HG02588 (cell line): Measurements from ENCODE around the gene MYO3B.

Experiments used
- ATAC-seq: cut with Tn5 transposase; IDR thresholded peaks from one replicate; pipeline ENCODE4 v1.9.1; 2021; ENCODE audit warnings: mild to moderate bottlenecking, moderate library complexity; ENCODE audit not compliant: unreplicated experiment

The MYO3B gene

DNA sequence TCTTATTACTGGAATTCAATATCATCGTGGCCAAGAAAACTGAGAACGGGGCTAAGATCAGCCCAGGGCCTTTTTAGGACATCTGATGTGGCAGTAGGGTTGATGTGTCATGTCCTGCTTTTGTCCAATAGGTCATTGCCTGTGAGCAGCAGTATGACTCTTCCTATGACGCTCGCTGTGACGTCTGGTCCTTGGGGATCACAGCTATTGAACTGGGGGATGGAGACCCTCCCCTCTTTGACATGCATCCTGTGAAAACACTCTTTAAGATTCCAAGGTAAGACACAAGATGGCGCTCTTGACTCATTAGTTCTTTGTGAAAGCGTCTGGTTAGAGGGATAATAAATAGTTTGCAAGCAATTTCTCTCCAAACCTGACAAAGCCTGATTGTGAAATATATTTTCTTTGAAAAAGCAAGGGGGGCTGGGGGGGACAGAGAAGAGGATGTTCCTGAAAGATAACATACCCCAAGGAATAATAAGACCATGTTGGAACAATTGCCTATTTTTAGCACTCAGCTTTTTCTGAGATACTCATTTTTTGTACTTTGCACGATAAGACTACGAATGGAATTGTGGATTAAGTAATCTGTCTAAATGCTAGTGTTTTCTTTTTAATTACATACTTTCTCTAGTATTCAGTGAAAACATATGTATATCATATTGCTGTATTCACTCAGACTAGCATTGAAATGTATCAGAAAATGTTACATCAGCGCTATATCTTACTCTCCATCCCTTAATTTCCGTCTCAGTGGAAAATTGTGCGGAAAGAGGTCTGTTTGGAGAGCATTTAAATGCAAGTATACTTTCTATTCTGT, 58.1 kb downstream of the MYO3B start:
- no peak for ATAC-seq

DNA sequence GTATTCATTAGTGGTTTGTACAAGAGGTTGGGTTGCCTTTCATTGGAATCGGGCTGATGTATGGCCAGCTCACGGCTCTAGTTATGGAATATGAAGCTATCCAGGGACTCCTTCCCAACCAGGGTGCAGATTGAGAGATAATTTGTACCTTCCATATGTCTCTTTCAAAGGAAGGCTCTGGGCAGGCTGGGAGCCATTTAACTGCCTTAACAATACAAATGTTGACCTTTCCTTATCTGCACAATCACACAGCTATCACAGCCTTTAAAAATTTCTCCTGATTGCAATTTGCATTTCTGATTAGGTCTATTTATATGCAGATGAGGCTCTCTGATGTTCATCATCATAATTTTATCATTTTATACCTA, 58.7 kb downstream of the MYO3B start:
- no peak for ATAC-seq

DNA sequence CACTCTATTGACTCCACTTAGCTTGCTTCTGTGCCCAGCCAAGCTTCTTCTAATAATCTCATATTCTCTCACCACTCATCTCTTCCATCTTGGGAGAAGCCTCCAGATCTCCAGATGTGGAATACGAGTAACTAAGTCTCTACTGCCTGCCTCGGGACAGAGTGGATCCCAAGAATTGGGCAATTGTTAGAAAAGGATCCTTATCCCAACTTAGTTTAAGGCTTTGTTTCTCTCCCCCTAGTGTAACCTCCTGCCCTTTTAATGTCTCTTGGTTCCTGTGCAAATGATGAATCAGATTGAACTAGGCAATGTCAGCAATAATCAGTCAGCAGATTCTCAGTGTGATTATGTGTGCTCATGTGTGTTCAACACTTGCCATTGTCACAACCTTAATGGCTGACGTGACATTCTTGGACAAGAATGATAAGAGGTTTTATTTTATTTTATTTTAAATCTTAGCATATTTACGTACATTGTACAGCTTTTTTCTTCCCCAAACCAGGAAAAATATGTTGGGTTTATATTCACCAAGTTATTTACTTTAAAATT, 59.7 kb downstream of the MYO3B start:
- ATAC-seq: no peak

DNA sequence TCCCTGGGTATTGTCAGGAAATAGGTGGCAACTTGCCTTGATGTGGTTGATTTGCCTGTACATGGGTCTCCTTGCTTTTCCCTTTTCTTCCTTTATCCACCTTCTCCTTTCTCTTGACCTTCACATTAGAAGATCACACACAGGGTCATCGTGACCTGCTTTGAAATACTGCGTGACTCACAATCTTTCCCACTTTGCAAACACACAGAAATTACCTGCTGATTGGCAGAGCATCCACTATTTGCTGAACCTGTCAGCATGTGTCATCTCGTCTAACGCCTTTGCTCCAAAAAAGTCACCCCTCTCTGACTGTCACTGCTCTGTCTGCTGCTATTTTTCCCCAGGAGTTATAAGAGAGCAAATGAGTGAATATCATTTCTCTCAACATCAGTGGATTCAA, 60.8 kb downstream of the MYO3B start:
- no peak for ATAC-seq

DNA sequence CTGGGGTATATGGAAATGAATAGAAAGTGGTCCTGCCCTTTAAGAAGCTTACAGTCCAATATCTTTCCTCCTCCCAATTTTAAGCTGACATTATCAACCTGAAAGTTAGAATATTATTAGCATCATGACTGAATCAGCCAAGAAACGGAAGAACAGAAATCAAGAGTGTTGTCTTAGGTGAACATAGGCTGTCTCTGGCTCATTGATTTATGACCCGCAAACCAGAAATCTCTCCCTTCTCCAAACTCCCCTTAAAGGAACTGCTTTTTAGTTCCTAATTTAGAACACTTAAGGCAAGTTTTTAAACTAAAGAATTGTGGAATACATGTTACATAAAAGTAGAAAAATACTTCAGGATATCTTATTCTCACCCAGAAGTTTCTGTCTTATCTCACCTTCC, 62.7 kb downstream of the MYO3B start:
- ATAC-seq: no peak

DNA sequence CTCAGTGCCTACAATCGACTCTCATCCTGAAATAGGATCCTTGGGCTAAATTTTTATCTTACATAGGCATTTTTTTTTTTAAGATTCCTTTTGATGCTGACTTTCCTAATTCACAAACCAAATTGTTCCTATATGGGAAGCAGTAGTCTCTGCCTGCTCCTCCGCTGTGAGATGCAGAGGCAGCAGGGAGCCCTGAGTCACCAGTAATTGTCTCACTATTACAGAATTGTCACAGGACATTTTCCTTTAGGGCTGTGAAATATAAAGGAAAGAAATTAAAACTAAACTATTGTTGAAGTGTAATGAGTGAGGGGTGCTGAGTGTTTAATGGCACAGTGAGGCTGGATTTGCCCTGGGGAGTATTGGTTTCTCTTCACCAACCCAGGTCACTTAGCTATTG, 63.8 kb downstream of the MYO3B start:
- ATAC-seq: no peak

DNA sequence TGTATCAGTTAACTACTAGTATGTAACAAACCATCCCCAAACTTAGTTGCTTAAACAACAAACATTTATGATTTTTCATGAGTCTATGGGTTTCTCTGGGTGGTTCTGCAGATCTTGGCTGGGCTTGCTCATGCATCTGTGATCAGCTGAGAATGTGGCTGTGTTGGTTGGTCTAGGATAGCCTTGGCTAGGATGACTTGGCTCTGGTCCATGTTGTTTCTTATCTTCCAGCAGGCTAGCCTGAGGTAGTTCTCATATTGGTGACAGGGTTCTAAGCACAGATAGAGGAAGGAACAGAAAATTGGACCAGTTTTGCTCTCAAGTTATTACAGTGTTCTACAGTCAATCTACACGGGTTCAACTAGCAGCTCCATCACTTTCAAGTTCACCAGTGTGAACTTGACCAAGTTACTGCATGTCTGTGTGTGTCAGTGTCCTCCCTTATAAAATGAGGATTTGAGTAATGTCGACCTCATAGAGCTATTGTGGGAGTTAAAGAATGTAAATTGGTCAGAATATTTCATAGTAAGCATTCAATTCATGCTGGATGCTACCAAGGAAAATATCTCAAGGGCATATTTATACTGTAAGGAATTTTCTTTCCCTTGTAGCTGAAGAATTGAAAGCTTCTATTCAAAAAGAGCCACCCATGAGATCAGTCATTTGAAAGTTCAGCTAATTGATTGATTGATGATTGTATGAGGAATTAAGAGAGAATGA, 65.3 kb downstream of the MYO3B start:
- no peak for ATAC-seq

DNA sequence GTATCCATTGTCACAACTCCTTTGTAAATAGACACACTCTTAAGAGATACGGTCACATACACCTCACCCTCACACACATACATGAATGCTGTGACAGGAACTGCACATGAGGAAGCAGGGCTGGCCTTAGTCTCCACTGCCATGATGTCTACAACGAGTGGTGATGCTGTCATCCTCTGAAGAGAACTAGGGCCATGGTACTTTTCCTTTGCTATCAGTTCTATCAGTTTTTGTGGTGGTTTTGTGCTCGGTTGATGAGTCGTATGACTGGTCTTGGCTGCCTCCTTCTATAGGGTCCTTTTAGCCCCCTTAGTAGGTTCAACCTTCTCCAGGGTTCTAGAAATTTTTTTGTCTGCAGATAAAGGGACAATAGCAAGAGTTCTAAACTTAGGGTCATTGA, 66.0 kb downstream of the MYO3B start:
- no peak for ATAC-seq

DNA sequence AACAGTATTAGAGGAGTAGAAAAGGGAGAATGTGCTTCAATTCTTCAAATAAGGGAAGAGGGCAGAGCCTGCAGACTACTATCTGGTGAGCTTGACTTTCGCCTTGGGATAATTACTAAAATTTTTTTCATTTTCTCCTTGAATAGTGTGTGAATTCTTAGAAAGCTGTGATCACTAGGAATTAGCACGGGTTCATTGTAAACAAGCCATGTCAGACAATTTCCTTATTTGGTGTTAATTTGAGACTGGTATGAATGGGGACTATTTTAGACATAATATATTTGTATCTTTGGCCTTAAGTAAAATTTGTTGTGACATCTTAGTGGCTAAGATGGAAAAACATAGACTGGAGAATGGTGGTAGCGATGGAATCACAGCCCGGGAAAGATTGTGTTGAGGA, 66.6 kb downstream of the MYO3B start:
- no peak for ATAC-seq

DNA sequence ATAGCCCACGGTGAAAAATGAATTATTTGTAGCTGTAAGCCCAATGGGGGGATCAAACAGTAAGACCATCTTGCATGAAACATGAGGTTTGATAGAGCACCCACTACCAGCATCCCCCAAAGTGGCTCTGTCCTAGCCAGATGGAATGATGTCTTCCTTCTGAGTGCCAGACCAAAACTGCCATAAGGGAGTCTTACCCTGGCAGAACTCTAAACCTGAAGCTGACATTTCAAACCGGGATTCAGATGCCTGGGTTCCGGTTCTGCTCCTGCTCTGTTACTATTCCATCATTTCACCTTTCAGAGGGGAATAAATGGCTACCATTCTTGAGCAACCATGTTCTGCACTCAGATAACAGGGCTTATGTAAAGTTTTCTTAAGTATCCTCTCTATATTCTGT, 67.4 kb downstream of the MYO3B start:
- ATAC-seq: no peak

DNA sequence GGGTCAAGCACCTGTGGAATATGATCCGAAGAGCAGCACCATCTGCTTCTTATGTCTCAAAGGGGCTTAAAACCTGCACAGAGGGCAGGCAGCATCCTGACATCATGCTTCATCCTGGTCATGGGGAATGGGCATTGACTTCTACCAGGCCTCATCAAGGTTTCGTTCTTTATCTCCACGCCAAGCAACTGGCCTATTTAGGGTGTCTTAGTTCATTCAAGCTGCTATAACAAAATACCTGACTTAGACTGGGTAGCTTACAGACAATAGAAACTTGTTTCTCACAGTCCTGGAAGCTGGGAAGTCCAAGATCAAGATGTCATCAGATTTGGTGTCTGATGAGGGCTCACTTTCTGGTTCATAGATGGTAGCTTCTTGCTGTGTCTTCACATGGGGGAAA, 69.4 kb downstream of the MYO3B start:
- ATAC-seq: no peak

DNA sequence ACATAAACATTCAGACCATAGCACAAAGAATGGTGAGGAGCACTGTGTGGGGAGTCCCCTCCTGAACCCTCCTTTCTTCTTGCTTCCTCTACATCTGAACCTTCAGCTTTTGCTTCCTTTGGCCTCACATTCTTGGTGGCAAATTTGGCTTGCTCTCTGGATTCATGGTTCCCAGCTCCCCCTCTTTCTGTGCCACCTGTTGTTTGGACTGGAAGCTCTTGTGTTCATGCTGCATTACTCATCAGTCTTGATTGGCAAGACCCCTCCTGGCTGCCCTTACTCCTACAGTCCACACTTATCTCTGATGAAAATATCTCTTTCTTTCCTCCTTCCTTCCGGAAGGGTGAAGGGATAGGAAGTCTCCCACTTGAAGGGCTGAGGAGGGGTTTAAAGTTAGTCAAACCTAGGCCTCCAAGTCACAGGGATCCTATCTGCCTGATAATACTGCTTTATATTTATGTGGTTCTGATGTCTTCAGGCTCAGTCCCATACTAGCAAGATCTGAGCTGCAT, 70.0 kb downstream of the MYO3B start:
- no peak for ATAC-seq

DNA sequence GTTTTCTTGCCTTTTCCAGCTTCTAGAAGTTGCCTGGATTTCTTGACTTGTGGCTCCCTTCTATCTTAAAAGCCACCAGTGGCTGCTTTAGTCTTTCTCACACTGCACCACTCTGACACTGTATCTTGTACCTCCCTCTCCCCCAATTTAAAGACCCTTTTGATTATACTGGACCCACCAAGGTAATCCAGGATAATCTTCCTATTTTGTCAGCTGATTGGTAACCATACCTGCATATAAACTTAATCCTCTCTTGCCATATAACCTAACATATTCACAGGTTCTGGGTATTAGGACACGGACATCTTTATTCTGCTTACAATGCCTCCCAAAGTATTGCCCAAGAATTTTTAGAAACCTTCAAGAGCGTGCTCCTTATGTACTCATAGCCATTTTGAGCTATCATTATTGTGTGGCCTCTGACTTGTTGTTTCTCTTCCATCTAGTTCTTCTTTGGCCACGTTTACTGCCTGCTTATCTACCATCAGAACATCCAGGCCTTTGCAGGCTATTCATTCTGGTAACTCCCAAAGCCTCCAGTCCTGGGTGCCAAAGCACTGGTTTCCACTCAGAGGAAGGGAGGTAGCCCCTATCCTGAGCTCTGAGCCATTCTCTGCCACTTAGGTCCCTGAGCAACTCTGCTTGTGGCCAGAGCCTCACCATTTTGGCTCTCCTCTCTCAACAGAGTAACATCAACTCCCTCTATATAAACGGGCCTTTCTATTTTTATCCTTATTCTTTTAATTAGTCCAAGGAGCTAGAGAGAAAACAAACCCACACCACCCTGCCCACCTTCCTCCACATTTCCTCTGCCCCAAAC, 70.8 kb downstream of the MYO3B start:
- ATAC-seq: no peak

DNA sequence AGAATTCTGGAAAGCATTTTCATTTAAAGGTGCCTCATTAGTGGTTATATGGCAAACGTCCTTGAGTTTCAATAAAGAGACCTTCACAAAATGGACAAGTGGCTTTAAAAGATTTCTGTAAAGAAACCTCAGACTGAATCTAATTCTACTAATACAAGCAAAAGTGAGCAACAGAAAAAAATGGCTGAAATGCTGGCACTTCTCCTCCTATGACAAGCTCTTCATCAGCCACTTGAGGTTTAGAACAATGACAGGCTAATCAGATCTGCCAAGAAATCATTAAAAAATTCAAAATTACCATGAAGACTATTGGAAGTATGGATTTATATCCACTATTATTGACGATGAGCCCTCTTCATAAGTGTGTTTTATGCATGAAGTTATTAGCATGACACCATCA, 71.8 kb downstream of the MYO3B start:
- ATAC-seq: no peak

DNA sequence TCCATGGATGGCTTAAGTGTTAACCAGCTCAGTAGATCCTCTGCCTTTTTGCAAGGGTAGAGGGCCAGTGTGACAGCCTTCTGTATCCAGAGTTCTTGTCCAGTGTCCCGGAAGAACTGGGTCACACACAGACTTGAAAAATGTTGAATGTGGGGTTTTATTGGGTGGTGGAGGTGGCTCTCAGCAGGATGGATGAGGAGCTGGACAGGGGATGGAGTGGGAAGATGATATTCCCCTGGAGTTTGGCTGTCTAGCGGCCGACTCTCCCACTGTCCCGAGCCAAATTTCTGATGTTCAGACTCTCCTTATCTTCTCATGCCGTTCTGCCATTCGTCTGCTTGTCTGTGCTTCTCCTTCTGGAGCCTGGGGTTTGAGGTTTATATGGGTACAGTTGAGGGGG, 72.6 kb downstream of the MYO3B start:
- ATAC-seq: no peak

DNA sequence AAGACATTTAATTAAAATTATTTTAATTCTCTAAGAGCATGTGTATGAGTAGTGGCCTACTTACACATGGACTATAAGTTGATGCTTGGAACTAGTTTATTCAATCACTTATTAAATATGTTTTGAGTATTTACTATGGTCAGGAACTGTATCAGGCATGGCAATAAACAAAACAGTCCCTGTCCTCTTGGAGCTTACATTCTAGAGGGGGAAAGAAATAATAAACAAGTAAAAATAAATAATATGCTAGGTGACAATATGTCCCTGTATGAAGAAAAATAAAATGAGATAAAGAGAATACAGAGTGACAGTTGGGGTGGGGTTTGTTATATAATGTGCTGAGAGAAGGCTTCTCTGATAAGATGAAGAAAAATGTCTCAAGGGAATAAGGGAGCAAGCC, 74.5 kb downstream of the MYO3B start:
- ATAC-seq: no peak

DNA sequence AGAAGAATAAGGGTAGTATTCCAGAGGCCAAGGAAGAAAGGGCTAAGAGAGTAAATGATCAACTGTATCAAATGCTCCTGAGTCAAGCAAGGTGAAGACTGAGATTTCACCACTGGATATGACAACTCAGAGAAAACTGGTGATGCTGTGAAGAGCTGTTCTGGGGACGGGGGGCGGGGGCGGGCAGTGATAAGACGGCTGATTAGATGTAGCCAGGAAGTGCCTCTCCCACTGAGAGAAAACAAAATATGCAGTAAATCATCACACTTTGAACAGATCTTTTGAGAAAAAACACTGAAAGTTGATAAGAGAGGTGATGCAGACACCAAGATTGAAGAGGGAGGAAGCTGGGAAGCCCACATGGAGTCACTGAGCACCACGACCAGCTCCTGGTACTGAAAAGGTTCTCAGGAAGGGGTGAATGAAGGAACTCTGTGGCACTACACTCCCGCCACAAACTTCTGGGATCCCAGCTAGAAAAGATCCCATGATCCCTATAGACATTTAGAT, 75.8 kb downstream of the MYO3B start:
- ATAC-seq: no peak

DNA sequence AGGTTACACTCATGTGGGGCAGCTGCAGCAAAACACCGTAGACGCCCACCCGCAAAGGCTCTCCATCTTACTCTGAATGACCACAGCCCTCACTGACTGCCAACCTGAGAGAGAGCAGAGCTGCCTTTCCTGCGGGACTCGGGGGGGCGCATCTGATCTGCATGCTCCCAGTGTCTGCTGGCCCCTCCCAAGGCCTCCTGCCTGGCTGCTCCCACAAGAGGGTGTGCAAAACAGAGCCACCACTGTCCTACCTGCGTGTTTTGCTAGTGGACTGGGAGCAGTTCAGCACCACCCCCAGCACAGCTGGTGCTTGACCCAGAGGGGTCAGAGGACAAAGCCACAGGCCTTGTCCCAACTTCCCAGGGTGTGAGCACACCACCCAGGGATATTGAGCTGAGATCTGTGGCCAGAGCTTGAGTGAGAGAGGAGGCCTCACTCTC, 76.4 kb downstream of the MYO3B start:
- ATAC-seq: no peak

DNA sequence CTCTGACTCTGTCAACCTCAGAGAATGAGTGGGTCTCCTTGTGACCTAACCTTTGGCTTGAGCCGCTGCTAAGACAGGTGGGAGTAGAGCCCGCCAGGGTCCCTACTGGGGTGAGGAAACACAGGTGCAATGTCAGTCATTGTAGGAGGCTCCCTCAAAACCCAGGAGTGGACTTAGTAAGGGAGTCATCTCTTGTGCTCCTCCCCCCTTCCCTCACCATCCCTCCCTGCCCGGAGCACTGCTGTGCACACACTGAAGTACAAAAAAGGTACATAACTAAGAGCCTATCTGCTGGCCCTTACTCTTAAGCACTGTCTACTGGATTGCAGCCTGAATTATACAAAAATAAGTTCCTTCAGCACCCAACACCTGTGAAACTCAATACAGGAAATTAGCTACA, 77.2 kb downstream of the MYO3B start:
- ATAC-seq: no peak

DNA sequence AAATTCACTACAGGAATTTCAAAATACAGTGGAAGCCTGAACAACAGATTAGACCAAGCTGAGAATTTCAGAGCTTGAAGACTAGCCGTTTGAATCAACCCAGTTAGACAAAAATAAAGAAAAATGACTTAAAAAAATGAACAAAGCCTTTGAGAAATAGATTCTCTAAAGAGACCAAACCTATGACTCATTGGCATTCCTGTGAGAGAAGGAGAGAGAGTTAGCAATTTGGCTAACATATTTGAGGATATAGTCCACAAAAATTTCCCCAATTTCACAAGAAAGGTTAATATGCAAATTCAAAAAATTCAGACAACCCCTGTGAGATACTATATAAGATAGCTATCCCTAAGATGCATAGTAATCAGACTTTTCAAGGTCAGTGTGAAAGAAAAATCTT, 78.0 kb downstream of the MYO3B start:
- no peak for ATAC-seq

DNA sequence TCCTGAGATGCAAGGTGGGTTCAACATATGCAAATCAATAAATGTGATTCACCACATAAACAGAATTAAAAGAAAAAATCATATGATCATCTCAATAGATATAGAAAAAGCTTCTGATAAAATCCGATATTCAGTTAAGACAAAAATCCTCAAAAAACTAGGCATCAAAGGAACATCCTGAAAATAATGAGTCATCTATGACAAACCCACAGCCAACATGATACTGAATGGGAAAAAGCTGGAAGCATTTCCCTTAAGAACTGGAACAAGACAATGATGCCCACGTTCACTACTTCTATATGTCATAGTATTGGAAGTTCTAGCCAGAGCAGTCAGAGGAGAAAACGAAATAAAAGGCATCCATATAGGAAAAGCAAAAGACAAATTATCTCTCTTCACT, 80.4 kb downstream of the MYO3B start:
- ATAC-seq: no peak
